Posterior vena cava (tissue), 2 donors: ENCODE data around the gene ARHGAP10. TPM values are rescaled to one million over a fixed set of nuclear protein-coding genes. Genes with fewer than 3 reads are reported as not detected.

Experiments
- DNase-seq: peaks from one replicate; pipeline ENCODE4 v3.0.0-alpha.2; 2020; ENCODE audit warnings: low spot score
- intact Hi-C, 2 donors: fragments of 100-400 bp; cut with DNase I; formaldehyde crosslinking; loops; one replicate each; pipeline versions ENCODE4 v1.14.1 to v1.14.2; 2022 to 2023
- microRNA-seq, 2 donors: library from miRNA; unstranded; fragments of <30 nt; microRNA quantifications; one replicate each; pipeline ENCODE4 v1.2.0, GENCODE V29; 2020 to 2021; ENCODE audit warnings: borderline microRNAs expressed in 2 of 2
- total RNA-seq, 2 donors: library from RNA; stranded (reverse); fragmentation: NEBNext Ultra II Directional; extraction: Animal tissue kit (Norgen Biotek cat#: 25700); gene quantifications; one replicate each; pipeline ENCODE4 v1.2.1, GENCODE V29; 2021
- donor health status: DM: yes; HTN: yes; CAD: no.
- donor health status: DM: yes; HTN: yes; CAD: no.

Gene ARHGAP10
- total RNA-seq, 2 donors from 2014 or later, result 79.0 to 80.5 TPM

DNA sequence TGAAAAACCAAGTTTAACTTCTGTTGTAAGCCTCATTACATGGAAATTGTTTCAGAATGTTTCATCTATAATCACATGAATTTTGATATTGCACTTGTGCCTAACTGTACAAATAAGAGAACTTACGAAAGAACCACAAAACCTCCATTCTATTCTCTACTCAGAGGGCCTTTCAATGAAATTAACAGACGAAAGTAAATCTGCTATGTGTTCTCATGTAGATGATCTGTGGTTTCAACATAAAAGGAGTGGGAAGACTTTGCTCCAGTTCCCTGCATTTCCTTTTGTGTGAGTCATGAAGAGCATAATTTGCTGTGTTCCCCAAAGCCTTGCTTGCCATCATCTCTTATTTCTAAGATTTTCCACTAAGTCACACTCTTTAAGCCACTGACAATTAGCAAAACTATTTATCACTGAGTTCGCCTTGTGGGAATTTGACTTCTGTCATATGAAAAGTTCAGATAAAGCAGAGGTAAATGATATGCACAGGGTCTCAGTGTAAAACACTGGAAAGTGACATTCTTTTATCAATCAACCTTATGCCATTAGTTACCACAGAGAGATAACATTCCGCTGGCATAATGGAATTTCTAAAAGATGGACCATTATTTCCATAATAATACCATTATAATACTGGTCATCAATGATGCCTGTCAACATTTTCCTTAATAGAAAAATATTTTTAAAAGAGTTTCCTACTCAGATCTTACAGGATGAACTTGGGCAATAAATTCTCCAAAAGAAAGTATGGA, 380.5 kb downstream of the ARHGAP10 start:
- intact Hi-C loops, result no loop called here
- no peak for DNase-seq

GRCh38 chr4:148114436-148114835, 382.5 kb downstream of the ARHGAP10 start:
- intact Hi-C loops, result no loop called here
- DNase-seq, result no peak

DNA sequence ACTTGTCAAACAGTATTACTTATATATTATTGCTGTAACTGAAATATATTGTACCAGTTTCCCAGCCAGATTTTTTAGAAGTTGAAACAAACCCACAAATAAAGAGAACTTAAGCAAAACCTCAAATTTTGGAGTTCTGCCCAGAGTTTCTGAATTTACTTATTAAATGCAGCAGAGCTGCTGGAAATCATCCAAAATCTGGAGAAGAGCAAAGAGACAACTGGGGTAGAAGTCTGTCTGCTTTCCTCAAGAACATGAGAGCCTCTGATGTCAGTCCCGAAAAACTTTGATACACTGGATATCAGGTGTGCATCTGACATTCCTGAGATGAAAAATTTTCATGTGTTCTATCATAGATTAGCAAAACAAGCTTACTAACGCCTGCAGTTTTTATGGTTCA, 384.4 kb downstream of the ARHGAP10 start:
- intact Hi-C loops, result no loop called here
- no peak for DNase-seq

- intact Hi-C loops, result no loop called here
- DNase-seq, result no peak
These were observed 385.1 kb downstream of the ARHGAP10 start for GRCh38 chr4:148116969-148117368.

DNA sequence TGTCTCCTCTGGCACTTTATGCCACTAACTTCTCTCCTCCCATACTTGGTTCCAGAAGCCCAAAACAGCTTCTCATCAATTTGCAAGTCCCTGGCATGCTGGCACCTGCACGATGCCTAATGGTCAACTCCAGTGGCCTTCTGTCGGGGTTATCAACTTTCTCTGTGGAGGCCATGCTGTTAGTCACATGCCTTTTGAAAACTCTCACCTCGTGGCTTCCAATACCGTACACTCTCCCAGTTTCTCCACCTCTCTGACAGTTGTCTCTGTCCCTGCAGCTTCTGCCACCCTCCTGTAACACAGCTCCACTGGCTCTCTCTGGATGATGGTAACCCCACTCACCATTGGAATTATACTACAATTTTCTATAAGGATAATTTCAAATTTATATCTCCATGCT, 386.3 kb downstream of the ARHGAP10 start:
- intact Hi-C loops, result no loop called here
- DNase-seq, result no peak

DNA sequence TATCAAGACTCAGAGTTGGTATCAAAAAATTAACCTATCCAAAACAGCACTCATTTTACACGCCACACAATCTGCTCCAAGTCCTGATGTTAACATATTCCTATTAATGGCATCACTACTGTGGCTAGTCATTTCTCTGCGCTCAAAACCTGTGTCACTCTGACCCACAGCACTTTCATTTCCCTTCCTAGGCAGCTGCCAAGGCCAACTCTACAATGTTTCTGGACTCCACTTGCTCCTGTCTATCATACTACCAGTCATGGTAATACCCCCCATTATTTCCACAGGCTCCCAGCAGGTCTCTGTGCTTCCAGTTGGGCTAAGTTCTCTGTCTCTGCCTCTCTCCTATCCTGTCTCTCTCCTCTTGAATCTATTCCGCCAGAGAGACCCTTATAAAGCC, 386.7 kb downstream of the ARHGAP10 start:
- intact Hi-C loops, result no loop called here
- no peak for DNase-seq

DNA sequence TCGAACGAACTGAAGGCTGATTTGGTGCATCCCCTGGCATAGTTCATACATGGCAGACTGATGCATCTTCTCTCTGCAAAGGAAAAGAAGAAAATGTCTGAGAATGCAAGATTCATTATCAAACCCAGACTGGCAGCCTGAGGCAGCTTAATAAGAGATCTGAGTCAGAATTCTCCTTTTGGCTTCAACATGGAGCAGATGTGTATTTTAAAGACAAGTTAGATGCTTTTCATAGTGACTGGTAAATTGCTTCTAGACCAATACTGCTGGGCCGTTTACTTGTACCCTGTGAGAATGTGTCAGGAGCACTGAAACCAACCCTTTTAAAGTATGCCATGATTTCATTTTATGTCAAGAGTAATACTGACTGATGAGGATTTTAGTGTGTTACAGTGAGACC, 388.3 kb downstream of the ARHGAP10 start:
- no peak for DNase-seq
- intact Hi-C loops, result no loop called here

Small RNA genes lying within 50 kb of the gene (microRNA-seq; reads per million reads assigned to microRNA genes)
- 0 to 0.32 reads per million in 2 donors for gene MIR4799

Other genes starting within 250 kb of the ARHGAP10 start
- 10 to 100 TPM; 22.8 to 23.8 TPM for gene TMEM184C, start 114.7 kb upstream of the ARHGAP10 start, total RNA-seq
- 10 to 100 TPM in 1 of 2 donors, 1 to 10 TPM in 1; 9.2 to 10.7 TPM for gene PRMT9, start 47.9 kb upstream of the ARHGAP10 start, total RNA-seq